SK-N-SH (cell line): ENCODE measurements around the gene CIT. TPM values are rescaled to one million over a fixed set of nuclear protein-coding genes. Genes with fewer than 3 reads are reported as not detected.

Experiments
- CTCF ChIA-PET: fragments of 300-600, 350-600 bp; formaldehyde crosslinking; extraction: SDS; loops from one replicate; lab custom pipeline; 2021; lab: Yijun Ruan, JAX
- POLR2A ChIA-PET: fragments of 350-600 bp; sonication (Branson Sonifier 250); formaldehyde crosslinking; extraction: SDS; loops from one replicate; lab custom pipeline; 2020; ENCODE audit warnings: antibody characterized with exemption, inconsistent platforms; lab: Yijun Ruan, JAX
- DNase-seq: peaks from one replicate; pipeline ENCODE4 v3.0.0; 2012
- H2AFZ ChIP-seq: fragments of 200-600 bp; sonication (generic); 2 replicates; pipeline ENCODE4 v1.8.1; 2016; ENCODE audit warnings: antibody characterized with exemption, mild to moderate bottlenecking, low read depth
- H3F3A ChIP-seq: fragments of 200-600 bp; sonication (generic); replicated peaks from 2 replicates; pipeline ENCODE3; 2016; ENCODE audit warnings: antibody characterized with exemption, mild to moderate bottlenecking; ENCODE audit not compliant: insufficient read depth
- H3K27ac ChIP-seq, 2 experiments: fragments of 200-500 bp in 1 of 2; fragments of 200-600 bp in 1 of 2; sonication (Bioruptor generic) in 1 of 2; sonication (generic), shearing (Covaris generic) in 1 of 2; 2 replicates each; pipeline versions ENCODE4 v1.5.1 to v1.6.1; 2014 to 2016; ENCODE audit warnings: low read depth in 2 of 2, inconsistent platforms in 1 of 2, low read length in 1 of 2, mild to moderate bottlenecking in 1 of 2, mixed read lengths in 1 of 2
- H3K27me3 ChIP-seq: fragments of 200-600 bp; sonication (generic), shearing (Covaris generic); 2 replicates; pipeline ENCODE4 v1.6.1; 2016; ENCODE audit warnings: mixed run types; ENCODE audit not compliant: insufficient read depth
- H3K36me3 ChIP-seq, 2 experiments: fragments of 200-500 bp in 1 of 2; fragments of 200-600 bp in 1 of 2; sonication (Bioruptor generic) in 1 of 2; sonication (generic) in 1 of 2; replicated peaks in 1 of 2; 2 replicates each; pipeline versions ENCODE3 to v1.5.1; 2014 to 2016; ENCODE audit warnings: low read length in 1 of 2, mild to moderate bottlenecking in 1 of 2; ENCODE audit not compliant: insufficient read depth in 2 of 2, control insufficient read depth in 1 of 2
- H3K4me1 ChIP-seq, 2 experiments: fragments of 200-500 bp in 1 of 2; fragments of 200-600 bp in 1 of 2; sonication (Bioruptor generic) in 1 of 2; sonication (generic), shearing (Covaris generic) in 1 of 2; 2 replicates each; pipeline versions ENCODE4 v1.5.1 to v1.6.1; 2014 to 2016; ENCODE audit warnings: low read depth in 1 of 2, low read length in 1 of 2, mixed run types in 1 of 2; ENCODE audit not compliant: insufficient read depth in 2 of 2, control insufficient read depth in 1 of 2
- H3K4me2 ChIP-seq: fragments of 200-600 bp; sonication (generic), shearing (Covaris generic); 2 replicates; pipeline ENCODE4 v1.6.1; 2017; ENCODE audit warnings: mixed run types
- H3K4me3 ChIP-seq, 2 experiments: fragments of 200-500 bp in 1 of 2; fragments of 200-600 bp in 1 of 2; sonication (Bioruptor generic) in 1 of 2; sonication (generic), shearing (Covaris generic) in 1 of 2; 2 replicates each; pipeline versions ENCODE4 v1.5.1 to v1.8.1; 2014 to 2016; ENCODE audit warnings: low read depth in 2 of 2, inconsistent platforms in 1 of 2, low read length in 1 of 2, mild to moderate bottlenecking in 1 of 2, mixed read lengths in 1 of 2, moderate library complexity in 1 of 2
- H3K79me2 ChIP-seq: fragments of 200-600 bp; sonication (generic); 2 replicates; pipeline ENCODE4 v1.8.1; 2017; ENCODE audit warnings: mild to moderate bottlenecking; ENCODE audit not compliant: insufficient read depth
- H3K9ac ChIP-seq: fragments of 200-600 bp; sonication (generic); 2 replicates; pipeline ENCODE4 v1.6.1; 2017; ENCODE audit warnings: mixed run types
- H3K9me2 ChIP-seq: fragments of 200-600 bp; sonication (generic); 2 replicates; pipeline ENCODE4 v1.6.1; 2017; ENCODE audit warnings: mixed run types
- H3K9me3 ChIP-seq: fragments of 200-600 bp; sonication (generic); 2 replicates; pipeline ENCODE4 v1.6.1; 2017; ENCODE audit warnings: mixed run types, mild to moderate bottlenecking, moderate library complexity
- H4K20me1 ChIP-seq: fragments of 200-600 bp; sonication (generic); 2 replicates; pipeline ENCODE4 v1.6.1; 2017; ENCODE audit warnings: mild to moderate bottlenecking, mixed run types; ENCODE audit not compliant: insufficient read depth
- CHD2 ChIP-seq: fragments of 150-350 bp; IDR thresholded peaks from 2 replicates; pipeline ENCODE4 v1.6.1; 2018; ENCODE audit warnings: low read length; ENCODE audit not compliant: partially characterized antibody
- ELF1 ChIP-seq: IDR thresholded peaks from 2 replicates; pipeline ENCODE4 v1.4.0; 2012
- EP300 ChIP-seq, 2 experiments: IDR thresholded peaks; 2 replicates each; pipeline versions ENCODE4 v1.4.0 to v1.6.1; 2012; ENCODE audit warnings: borderline replicate concordance in 1 of 2, low read depth in 1 of 2, low read length in 1 of 2
- EZH2phosphoT487 ChIP-seq: fragments of 200-600 bp; sonication (generic); IDR thresholded peaks from 2 replicates; pipeline ENCODE4 v1.6.1; 2017; ENCODE audit warnings: low read depth, mixed run types, mild to moderate bottlenecking, antibody characterized with exemption, moderate library complexity, borderline replicate concordance
- FOXJ3 ChIP-seq: sonication (generic); formaldehyde crosslinking; IDR thresholded peaks from 2 replicates; pipeline ENCODE4 v1.5.1; 2020; ENCODE audit warnings: mild to moderate bottlenecking, missing genetic modification reagents
- FOXM1 ChIP-seq: IDR thresholded peaks from 2 replicates; pipeline ENCODE4 v1.4.0; 2012; ENCODE audit warnings: low read depth, mild to moderate bottlenecking
- GABPA ChIP-seq: IDR thresholded peaks from 2 replicates; pipeline ENCODE4 v1.4.0; 2012; ENCODE audit warnings: low read depth, mild to moderate bottlenecking
- MEF2A ChIP-seq: IDR thresholded peaks from 2 replicates; pipeline ENCODE4 v1.4.0; 2012; ENCODE audit warnings: low read depth, borderline replicate concordance
- MXI1 ChIP-seq: IDR thresholded peaks from 2 replicates; pipeline ENCODE4 v1.6.1; 2012; ENCODE audit warnings: mild to moderate bottlenecking, low read depth, low read length, improper control_type of control experiment
- NFIC ChIP-seq: IDR thresholded peaks from 2 replicates; pipeline ENCODE4 v1.4.0; 2012; ENCODE audit warnings: borderline replicate concordance
- NRF1 ChIP-seq: IDR thresholded peaks from 2 replicates; pipeline ENCODE4 v1.6.1; 2012; ENCODE audit warnings: low read depth, mild to moderate bottlenecking, low read length
- POLR2AphosphoS5 ChIP-seq: IDR thresholded peaks from 2 replicates; pipeline ENCODE4 v1.6.1; 2012; ENCODE audit warnings: low read depth, low read length
- RAD21 ChIP-seq: IDR thresholded peaks from 2 replicates; pipeline ENCODE4 v1.6.1; 2012; ENCODE audit warnings: mild to moderate bottlenecking, low read length
- RXRA ChIP-seq: IDR thresholded peaks from 2 replicates; pipeline ENCODE4 v1.4.0; 2012; ENCODE audit warnings: low read depth, mild to moderate bottlenecking, borderline replicate concordance
- SIN3A ChIP-seq: IDR thresholded peaks from 2 replicates; pipeline ENCODE4 v1.6.1; 2012; ENCODE audit warnings: low read depth, mild to moderate bottlenecking, low read length, moderate library complexity, borderline replicate concordance
- SMC3 ChIP-seq: IDR thresholded peaks from 2 replicates; pipeline ENCODE4 v1.6.1; 2012; ENCODE audit warnings: low read depth, low read length, improper control_type of control experiment
- YY1 ChIP-seq: IDR thresholded peaks from 2 replicates; pipeline ENCODE4 v1.4.0; 2012; ENCODE audit warnings: low read depth, mild to moderate bottlenecking
- WGBS: methylation state at CpG from one replicate; pipeline ENCODE4 v1.1.6; 2017; ENCODE audit warnings: low lambda C conversion rate; 5-methylcytosine and 5-hydroxymethylcytosine counted together
- polyA plus RNA-seq, 3 experiments: library from polyadenylated mRNA; depleted of rRNA; stranded (reverse); fragments of >200 nt; gene quantifications; 2 replicates each; pipeline ENCODE4 v1.2.3, GENCODE V29; 2012
- TF ChIP-seq, protein P1 (sequence below): fragments of 150-350 bp; IDR thresholded peaks from 2 replicates; pipeline ENCODE4 v1.6.1; 2017; ENCODE audit warnings: antibody characterized with exemption, low read length, low read depth, borderline replicate concordance
- TF ChIP-seq, protein P2 (sequence below): fragments of 150-350 bp; IDR thresholded peaks from 2 replicates; pipeline ENCODE4 v1.6.1; 2016; ENCODE audit warnings: mild to moderate bottlenecking, low read depth, low read length
- TF ChIP-seq, protein P3 (sequence below): IDR thresholded peaks from 2 replicates; pipeline ENCODE4; 2012
- TF ChIP-seq, protein P4 (sequence below): IDR thresholded peaks from 2 replicates; pipeline ENCODE4 v1.6.1; 2012; ENCODE audit warnings: mild to moderate bottlenecking, low read depth, low read length, moderate library complexity

CIT gene
- polyA plus RNA-seq, 1 of the 3 experiments (the other 2 are of a cell fraction) = 7.7 TPM

DNA sequence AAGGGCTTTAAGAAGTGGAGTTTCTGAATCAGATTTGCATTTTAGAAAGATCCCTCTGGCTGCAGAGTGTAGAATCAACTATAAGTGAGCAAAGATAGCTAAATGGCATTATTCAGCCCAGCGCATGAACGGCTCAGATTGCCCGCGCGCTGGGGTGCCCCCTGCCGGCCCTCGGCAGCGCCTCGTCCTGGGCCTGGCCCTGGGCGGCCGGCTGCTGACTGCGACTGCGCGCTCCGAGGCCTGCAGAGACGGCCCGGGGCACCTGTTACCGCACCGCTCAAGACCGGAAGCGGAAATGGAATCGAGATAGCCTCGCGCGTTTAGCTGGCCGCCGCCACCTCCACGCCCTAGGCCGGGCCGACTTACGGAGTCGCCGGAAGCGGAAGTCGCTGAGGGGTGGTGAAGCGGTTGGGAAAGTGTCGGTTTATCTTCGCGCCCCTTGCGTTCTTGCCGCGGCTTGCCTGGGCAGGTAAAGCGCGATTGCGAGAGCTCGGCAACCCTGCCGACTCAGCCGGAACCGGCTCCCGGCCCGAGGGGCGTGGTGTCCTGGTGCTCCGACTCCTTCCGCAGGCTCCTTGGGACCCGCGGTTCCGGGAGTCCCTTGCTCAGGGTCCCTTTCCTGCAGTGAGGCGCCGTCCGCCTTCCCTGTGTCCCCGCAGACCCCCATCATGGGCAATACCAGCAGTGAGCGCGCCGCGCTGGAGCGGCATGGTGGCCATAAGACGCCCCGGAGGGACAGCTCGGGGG is 209.4 kb downstream of the CIT start, which contains the start of gene PRKAB1 (continued):
- TF ChIP-seq RXRA (no peak), FOXM1 (0 out of 2 replicates have a peak, but pooled peaks have one; percentile 31), NRF1 (peak; percentile 56), NFIC (no peak), FOXJ3 (CRISPR knock-in tag) (no peak; the same call in 1 of the 2 replicates), EZH2phosphoT487 (no peak), ELF1 (peak; percentile 92), MEF2A (no peak), SMC3 (peak; percentile 49)
- TF ChIP-seq, protein P1, sequence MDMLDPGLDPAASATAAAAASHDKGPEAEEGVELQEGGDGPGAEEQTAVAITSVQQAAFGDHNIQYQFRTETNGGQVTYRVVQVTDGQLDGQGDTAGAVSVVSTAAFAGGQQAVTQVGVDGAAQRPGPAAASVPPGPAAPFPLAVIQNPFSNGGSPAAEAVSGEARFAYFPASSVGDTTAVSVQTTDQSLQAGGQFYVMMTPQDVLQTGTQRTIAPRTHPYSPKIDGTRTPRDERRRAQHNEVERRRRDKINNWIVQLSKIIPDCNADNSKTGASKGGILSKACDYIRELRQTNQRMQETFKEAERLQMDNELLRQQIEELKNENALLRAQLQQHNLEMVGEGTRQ = no peak
- TF ChIP-seq, protein P2, sequence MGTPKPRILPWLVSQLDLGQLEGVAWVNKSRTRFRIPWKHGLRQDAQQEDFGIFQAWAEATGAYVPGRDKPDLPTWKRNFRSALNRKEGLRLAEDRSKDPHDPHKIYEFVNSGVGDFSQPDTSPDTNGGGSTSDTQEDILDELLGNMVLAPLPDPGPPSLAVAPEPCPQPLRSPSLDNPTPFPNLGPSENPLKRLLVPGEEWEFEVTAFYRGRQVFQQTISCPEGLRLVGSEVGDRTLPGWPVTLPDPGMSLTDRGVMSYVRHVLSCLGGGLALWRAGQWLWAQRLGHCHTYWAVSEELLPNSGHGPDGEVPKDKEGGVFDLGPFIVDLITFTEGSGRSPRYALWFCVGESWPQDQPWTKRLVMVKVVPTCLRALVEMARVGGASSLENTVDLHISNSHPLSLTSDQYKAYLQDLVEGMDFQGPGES = no peak

DNA sequence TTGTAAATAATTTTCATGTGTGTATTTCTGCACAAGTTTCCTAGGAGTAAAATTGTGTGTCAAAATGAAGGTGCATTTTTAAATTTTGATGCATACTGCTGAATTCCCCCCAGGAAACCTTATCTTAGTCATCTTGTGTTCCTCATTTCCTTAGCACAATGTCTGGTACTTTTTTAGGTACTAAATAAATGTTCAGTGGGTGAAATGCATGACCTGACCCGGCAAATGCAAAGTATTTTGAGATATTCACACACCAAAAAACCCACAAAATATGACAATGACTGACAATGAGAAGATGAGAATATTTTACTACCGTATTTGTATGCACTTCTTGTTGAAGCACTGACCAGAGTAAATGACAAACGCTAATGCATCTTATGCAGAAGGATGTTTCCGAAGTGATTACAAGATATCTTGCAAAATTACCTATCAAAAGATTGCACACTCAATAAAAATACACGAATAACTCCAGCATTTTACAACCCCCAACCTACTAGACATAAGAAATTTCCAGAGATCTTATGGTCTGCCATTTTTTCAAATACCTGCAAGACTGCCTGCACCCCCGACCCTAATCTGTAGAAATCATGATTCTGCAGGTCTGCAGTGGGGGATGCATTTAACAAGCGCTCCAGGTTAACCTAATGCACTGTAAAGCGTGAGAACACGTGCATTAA is 210.1 kb downstream of the CIT start:
- WGBS = 18% methylated on average over 9 of the region's 9 CpGs

More for the DNA sequence above, 210.1 kb downstream of the CIT start:
- ChIA-PET POLR2A (no interaction called here), CTCF (interaction anchor here (1.0 to 2.1 kb wide), 12 partner anchors 8 to 235 kb away, joined by 3 to 16 read pairs (median 6); no protein-coding TSS in a partner anchor)
- Histone ChIP-seq H3K79me2 (peaks cover 42% of the 10 kb centered on the region), H2AFZ (peak overlapping the region; percentile 98), H3K36me3 (peaks cover 18 to 19% of the 10 kb centered on the region in 2 experiments), H3K9ac (peak overlapping the region; percentile 20; the same call in 1 of the 2 replicates), H3K4me2 (peak overlapping the region; percentile 81), H3K4me3 (peak overlapping the region; percentile 84 to 99), H3K9me2 (no peaks in the 10 kb centered on the region), H3K27ac (peak overlapping the region in 1 of 2 experiments; percentile 86; a peak in 3 of 4 replicates), H3K4me1 (peaks cover 6 to 7% of the 10 kb centered on the region in 2 experiments; a peak in 3 of 4 replicates), H3K9me3 (no peaks in the 10 kb centered on the region), H4K20me1 (no peaks in the 10 kb centered on the region), H3K27me3 (no peaks in the 10 kb centered on the region), H3F3A (peaks cover 4% of the 10 kb centered on the region)
- TF ChIP-seq YY1 = no peak
- TF ChIP-seq MXI1 = no peak
- no peak for TF ChIP-seq NRF1
- no peak for TF ChIP-seq EZH2phosphoT487
- no peak for TF ChIP-seq NFIC
- no peak for TF ChIP-seq GABPA
- TF ChIP-seq SIN3A = no peak
- no peak for TF ChIP-seq CHD2
- TF ChIP-seq, protein P1 = no peak
- TF ChIP-seq POLR2AphosphoS5 = no peak
- no peak for TF ChIP-seq EP300 (IDR thresholded peaks at IDR 0.05; ENCODE audit: borderline replicate concordance in 1 of 2, low read depth in 1 of 2, low read length in 1 of 2)
- TF ChIP-seq RAD21 = no peak
- TF ChIP-seq ELF1 = no peak
- TF ChIP-seq, protein P3, sequence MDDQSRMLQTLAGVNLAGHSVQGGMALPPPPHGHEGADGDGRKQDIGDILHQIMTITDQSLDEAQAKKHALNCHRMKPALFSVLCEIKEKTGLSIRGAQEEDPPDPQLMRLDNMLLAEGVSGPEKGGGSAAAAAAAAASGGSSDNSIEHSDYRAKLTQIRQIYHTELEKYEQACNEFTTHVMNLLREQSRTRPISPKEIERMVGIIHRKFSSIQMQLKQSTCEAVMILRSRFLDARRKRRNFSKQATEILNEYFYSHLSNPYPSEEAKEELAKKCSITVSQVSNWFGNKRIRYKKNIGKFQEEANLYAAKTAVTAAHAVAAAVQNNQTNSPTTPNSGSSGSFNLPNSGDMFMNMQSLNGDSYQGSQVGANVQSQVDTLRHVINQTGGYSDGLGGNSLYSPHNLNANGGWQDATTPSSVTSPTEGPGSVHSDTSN = no peak
- TF ChIP-seq, protein P4, sequence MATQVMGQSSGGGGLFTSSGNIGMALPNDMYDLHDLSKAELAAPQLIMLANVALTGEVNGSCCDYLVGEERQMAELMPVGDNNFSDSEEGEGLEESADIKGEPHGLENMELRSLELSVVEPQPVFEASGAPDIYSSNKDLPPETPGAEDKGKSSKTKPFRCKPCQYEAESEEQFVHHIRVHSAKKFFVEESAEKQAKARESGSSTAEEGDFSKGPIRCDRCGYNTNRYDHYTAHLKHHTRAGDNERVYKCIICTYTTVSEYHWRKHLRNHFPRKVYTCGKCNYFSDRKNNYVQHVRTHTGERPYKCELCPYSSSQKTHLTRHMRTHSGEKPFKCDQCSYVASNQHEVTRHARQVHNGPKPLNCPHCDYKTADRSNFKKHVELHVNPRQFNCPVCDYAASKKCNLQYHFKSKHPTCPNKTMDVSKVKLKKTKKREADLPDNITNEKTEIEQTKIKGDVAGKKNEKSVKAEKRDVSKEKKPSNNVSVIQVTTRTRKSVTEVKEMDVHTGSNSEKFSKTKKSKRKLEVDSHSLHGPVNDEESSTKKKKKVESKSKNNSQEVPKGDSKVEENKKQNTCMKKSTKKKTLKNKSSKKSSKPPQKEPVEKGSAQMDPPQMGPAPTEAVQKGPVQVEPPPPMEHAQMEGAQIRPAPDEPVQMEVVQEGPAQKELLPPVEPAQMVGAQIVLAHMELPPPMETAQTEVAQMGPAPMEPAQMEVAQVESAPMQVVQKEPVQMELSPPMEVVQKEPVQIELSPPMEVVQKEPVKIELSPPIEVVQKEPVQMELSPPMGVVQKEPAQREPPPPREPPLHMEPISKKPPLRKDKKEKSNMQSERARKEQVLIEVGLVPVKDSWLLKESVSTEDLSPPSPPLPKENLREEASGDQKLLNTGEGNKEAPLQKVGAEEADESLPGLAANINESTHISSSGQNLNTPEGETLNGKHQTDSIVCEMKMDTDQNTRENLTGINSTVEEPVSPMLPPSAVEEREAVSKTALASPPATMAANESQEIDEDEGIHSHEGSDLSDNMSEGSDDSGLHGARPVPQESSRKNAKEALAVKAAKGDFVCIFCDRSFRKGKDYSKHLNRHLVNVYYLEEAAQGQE = no peak
- no peak for DNase-seq
